ENCODE measurements around the gene NAB1.
A peak's percentile ranks its signal among the peaks of the same experiment; 100 is the strongest.

Gene NAB1

DNA sequence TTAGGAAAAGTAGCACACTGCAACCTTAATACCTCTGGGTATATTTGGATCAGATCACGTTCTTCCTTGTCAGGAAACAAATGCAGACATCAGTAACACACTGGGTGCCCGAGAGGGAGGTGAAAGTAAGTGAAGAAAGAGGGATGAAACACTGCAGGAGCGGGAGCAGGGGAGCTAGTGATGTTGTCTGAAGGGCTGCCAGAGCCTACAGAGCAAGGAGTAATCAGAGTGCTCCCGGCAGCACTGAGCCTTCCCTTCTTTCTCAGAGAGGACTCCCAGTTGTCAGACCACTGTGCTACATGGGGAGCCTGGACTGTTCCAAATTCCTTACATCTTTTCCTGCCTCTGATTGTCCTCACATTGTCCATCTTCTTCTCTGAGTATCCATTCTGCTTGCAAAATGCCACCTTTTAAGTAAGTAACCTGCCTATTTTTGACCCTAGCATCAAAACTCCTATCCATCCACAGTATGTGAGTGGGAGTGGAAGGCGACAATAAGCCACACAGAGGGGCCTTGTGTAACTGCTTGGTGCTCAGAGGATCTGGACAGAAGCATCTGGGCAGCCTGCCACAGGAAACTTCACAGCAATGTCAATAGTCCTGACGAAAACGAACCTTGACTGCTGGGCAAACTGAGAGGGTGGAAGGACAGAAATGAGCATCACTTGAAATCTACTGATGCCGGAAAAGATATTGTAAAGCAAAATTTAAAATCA lies 10.8 kb upstream of the NAB1 start:
- no peak for DNase-seq

DNA sequence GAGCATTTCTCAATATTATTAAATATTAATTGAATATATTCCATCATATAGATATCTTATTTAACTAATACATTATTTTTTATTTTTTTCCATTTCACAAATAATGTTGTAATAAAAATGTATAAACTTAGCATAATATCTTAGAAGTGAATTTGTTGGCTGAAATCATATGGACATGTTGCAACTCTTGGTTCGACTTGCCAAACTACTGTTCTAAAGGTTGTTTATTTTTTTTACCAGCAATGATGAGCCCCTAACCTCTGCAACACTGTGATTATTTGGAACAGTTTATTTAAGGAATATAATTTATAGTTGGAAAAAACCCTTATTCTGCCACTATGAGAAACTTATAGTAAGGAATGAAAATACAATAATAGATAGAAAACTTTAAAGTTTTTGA lies 8.8 kb upstream of the NAB1 start:
- no peak for DNase-seq

DNA sequence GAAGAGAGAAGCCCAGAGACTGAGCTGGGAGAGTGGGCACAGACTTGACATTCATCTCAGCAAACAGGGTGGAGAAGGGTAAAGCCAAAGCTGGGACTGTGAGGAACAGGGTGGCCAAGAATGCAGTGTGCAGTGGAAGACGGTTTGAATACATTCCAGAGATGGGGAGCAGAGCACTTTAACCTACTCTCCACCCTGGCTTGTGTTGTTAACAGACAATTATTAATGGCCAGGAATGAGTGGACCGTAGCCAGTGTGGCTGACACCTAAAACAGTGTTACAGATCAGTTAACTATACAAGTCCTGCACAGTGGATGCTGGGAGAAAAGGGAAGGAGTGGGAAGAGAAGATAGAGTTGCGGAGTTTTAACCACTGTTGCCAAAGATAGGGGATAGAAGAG lies 7.4 kb upstream of the NAB1 start:
- no peak for DNase-seq

DNA sequence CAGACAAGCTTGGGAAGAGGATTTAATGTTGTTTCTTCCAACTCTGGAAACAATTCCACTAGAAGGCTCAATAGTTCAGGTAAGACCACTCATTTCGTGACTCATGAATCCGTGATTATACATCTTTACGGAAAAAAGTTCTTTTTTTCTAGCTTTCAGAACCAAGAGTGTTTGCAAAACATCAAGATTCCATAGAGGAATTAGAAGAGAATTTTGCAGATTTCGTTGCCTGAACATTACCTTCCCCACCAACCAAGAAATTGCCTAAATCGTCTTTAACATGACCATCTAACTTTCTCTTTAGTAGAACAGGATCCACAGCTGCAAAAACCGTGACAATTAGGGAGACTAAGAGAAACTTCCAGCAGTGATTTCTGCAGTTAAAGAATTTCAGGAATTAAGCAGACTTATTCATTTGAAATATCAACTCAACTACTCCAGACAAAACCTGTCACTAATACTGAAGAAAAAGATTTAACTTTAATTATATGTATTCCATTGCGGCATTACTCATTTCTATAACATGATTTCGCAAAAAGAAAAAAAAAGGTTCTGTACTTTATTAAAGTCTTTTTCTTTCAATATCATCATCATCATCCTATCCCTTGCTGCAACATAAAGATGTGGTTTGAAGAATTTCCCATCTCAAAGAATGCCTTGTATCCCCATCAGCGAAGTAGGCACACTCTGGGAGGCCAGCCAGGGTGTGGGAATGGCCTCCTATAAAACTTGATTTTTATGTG lies 1.9 kb upstream of the NAB1 start:
- no peak for DNase-seq

DNA sequence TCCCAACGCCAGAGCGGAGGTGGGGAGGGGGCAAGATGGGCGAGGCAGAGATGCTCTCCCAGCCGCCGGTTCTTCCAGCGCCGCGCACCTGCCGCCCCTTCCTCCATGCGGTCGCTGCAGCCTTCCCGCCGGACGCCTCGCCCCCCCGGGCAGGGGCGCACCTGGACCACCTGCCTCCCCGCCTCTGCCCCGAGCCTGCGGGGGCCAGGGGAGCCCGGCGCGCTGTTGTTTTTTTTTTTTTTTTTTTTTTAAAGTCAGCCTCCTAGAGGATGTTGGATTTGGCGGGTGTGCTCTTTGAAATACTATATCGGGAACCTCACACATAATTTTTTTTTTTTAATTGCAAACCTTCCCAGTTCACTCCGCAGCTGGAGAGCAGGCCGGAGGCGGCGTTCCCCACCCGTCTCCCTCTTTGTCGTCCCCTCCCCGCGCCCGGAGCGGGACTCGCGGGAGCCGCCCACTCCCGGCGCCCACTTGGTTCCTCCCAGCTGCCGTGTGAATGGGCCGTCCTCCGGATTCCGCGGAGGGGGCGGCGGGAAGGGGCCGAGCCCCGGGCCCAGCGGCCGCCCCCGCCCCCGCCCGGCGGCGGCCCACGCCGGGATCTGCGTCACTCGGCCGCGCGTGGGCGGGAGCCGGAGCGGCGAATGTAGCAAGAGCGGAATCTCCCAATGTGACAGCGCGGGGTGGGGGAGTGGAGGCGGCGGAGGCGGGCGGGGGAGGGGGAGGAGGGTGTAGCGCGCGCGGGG lies 421 bp upstream of the NAB1 start:
- DNase-seq: peak; percentile 82 to 85

DNA sequence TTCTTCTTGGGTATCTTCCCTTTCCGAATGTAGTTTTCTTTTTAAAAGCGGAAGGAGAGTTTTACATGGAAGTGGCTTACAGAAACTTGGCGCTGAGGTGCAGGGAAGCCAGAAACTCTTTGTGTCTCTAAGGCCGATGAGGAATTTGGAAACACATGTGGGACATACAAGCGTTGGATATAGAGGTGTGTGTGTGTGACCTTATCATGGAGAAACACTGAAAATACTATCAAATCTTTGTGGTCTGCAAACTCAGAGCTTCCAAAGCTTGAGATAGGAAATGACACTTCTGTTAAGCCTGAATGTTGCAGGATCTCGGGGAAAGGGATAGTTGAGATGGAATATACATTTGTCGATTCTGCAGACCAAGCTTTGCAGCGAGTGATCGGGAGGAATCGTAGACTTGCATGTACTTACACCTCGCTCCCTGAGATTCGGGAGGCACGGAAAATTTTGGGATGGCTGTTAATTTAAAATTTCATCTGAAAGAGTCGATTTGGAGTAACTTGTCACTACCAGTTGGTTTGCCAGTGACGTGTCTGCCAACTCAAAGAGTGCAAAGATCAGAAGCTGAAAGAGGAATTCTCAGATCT lies 1.0 kb downstream of the NAB1 start:
- no peak for DNase-seq

DNA sequence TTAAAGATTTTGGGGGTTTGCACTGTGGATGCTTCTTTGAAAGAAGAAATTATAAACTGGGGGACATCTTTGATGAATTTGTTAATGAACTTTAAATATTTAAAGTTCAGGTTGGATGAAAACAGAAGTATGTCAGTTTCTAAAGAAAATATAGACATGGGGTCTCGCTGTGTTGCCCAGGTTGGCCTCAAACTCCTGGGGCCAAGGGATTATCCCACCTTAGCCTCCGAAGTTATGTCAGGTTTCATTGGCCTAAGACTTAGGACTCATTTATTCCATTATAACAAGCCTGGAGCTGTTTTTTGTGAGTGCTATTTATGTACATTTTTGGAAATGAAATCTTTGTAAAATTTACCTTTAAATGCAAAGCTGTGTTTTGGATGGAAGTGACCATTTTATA lies 2.5 kb downstream of the NAB1 start:
- no peak for DNase-seq

DNA sequence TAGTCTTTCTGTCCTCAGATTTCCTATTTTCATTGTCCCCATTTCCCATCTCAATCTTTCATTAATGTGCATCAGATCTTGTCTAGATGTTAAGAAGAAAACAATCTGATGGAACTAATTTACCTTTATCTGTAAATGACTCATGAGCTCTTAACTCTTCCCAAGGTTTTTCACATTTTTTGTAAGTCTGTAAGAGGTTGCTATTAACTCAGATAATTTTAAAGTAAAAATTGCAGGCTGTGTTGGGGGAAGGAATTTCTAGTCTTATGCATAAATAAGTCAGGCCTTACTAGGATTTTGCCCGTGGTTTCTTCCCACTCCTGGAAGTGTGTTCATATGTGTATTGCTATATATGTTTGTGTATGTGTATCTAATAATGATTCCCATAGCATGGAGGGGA lies 4.3 kb downstream of the NAB1 start:
- no peak for DNase-seq

DNA sequence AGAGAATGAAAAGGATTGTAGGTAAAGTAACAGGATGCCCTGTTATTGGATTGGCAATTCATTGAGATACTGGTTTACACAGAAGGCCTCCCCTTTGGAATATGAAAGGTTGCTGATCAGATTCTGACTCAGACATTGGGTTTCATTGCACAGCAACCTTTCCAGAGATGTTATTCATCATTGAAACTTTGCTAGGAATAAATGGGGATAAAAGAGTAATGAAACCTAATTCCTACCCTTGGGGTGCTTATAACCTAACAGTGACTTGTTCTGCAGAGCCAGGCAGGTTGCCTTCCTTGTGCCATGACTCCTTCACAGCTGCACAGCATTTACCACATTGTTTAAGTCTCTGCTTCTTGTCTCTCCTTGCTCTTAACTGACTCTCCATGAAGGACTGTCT lies 5.0 kb downstream of the NAB1 start:
- no peak for DNase-seq

DNA sequence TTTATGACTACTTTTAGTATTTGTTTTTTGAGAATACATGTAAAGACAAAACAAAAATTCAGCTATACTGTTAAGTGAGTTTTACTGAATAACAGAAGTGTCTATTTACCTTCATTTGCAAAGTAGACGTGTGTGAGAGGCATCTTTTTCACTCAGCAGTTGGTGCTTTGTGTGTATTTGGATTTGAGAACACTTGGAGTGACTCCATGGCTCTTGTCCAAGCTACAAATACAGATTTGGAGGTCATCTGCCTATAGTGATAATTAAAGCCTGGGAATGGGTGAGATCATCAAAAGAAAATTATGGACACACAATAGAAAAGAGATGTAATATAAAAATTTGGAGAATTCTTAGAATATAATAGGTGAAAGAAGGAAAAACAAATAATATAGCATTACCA lies 6.2 kb downstream of the NAB1 start:
- no peak for DNase-seq

DNA sequence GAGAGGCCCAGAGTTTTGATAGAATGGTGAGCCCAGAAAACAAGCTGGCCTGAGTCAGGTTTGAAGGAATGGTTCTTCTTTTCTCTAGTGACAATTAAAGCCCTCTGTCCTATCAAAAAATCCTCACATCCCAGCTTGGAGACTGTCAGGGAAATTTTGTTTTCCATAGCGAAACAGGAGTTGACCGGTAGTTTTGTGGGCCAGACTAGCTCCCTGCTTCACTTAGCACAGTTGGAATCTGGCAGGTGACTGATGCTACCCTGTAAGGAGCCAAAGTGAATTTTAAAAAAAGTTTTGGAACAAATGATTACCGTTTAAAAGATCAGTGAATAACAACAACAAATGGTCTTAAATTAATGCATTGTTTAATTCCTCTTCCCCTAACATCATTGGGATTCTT lies 6.7 kb downstream of the NAB1 start:
- no peak for DNase-seq

DNA sequence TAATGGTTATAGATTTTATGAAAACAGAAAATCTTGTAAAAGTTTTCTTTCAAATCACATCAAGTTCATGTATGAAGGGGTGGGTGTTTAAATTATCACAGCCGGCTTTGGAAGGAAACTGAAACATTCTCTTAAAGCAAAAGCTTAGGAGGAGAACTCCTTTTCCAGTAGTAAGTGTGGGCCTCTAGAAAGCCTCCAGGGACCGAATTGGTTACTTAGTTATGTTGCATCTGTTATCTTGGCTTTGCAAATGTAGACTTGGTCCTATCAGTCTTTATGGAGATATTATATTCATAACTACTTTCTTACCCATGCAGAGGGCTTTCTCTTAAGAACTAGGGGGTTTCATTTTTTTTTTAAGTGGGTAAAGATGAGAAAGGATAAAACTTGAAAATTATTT lies 7.4 kb downstream of the NAB1 start:
- DNase-seq: no peak

DNA sequence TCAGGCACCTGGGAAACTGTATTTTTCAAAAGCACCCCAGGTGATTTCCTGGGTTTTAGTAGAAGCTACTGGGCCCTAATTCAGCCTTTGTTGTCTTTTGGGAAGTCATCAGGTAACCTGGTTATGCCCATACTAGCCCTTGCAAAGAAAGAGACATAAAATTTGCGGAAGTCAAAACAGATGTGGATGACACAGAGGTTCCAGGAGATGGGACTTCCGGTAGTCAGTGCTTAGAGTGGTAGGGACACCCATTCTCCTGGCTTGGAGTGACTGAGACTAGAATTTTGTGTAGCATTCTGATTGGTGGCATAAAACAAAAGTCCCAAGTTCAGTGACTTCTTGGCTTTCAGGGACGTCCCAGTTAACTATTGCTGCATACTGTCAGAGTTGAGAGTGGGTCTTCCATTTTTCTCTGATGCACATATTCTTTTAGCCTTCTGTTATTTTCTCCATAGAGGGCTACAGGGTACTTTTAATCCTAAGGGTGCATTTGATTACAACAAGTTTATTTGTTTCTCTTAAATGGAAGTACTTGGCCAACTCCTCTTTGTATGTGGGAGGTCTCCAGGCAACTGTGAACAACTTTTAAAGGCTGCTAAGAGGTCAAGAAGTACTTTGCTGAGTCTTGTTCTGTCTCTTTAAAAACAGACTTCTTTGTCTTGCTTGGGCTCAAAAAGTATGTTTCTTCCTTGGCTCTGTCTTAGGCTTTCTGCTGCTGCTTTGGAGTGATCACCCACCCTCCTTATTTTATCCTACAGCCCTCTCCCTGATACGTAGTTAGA lies 8.8 kb downstream of the NAB1 start:
- no peak for DNase-seq

DNA sequence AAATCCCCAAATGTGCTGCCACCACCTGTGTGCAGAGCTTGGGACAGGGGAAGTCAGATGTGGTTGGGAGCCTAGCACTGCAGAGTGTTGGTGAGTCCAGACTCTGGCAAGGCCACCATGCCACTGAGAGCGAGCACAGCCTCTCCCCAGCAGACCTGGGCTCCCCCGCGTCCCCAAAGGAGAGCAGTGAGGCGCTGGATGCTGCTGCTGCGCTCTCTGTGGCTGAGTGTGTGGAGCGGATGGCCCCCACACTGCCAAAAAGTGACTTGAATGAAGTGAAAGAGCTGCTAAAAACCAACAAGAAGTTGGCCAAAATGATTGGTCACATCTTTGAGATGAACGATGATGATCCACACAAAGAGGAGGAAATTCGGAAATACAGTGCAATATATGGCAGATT lies 10.7 kb downstream of the NAB1 start:
- DNase-seq: no peak

DNA sequence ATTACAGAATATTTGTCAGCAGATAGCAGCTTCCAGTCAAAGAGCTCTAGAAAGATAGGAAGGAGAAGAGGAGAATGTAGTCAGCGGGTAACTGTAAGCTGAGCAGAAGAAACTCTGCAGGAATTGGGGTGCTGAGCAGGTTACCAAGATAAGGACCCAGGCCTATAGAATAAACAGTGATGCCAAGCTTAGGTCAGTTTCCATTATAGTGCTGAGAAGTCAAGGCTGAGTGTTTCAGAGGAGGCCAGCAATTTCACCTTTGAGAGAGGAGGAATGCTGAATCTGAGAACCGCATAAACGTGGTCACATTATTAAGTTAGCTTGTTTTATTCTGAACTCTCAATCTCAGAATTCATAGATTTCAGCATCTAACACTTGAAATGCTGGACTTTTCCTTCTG lies 13.9 kb downstream of the NAB1 start:
- DNase-seq: no peak

DNA sequence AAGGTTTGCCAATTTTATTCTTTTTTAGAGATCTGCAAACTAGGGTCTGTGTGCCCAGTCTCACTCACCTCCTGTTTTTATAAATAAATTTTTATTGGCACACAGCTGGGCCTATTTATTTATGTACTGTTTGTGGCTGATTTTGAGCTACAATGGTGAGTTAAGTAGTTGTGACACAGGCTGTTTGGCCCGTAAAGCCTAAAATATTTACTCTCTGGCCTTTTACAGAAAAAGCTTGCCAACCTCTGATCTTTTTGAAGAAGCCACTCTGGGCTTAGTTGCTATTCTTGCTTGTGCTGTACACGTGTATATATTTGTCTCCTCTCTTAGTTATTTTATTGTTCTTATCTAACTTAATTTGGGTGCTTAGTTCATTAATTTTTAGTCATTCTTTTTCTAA lies 14.5 kb downstream of the NAB1 start:
- no peak for DNase-seq

DNA sequence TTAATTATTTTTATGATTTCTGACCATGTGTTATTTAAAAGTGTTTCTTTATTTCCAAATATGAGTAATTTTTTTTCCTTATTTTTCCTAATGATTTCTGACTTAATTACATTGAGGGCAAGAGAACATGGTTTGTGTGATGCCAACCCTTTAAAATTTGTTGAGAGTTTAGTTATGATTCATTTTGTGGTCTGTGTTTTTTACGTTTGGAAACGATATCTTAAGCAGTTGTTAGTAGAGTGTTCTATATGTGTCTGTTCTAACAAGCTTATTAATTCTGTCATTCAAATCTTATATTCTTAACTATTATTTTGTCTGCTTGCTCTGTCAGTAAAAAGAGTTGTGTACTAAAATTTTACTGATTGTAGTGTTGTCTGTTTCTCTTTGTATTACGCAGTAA lies 15.0 kb downstream of the NAB1 start:
- DNase-seq: no peak

DNA sequence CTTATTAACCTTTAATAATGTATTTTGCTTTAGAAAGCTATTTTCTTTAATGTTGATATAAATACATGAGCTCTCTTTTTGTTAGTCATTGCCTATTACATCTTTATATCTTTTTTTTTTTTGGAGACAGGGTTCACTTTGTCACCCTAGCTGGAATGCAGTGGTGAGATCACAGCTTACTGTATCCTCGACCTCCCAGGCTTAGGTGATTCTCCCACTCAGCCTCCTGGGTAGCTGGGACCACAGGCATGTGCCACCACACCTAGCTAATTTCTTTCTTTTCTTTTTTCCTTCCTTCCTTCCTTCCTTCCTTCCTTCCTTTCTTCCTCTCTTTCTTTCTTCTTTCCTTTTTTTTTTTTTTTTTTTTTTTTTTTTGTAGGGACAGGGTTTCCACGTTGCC lies 15.4 kb downstream of the NAB1 start:
- no peak for DNase-seq

DNA sequence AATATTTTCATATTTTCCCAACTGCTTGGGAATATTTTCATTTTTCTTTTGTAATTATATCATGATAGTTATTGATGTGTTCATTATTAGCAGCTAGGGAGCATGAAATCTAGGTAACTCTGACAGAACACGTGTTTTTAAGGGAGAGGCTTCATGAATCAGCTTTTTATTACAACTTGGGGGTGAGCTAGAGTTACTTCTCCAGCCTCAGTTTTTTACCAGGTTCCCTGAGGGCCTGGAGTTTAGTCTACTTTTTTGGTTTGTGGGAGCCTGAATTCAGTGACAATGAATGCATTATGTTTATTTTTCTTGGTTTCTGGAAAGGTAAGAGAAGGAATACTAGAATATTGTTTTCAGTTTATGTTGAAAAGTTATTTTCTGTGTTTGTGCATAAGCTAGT lies 18.0 kb downstream of the NAB1 start:
- DNase-seq: no peak

DNA sequence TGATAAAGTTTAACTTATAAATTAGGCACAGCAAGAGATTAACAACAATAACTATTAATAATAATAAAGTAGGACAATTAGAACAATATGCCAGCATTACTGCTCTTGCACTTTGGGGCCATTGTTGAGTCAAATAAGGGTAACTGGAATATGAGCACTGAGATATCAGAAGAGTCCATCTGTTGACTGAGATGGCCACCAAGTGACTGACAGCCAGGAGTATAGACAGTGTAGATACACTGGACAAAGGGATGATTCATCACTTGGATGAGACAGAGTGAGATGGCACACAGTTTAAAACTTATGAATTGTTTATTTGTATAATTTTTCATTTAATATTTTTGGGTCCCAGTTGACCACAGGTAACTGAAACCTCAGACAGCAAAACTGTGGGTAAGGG lies 20.0 kb downstream of the NAB1 start:
- DNase-seq: no peak

DNA sequence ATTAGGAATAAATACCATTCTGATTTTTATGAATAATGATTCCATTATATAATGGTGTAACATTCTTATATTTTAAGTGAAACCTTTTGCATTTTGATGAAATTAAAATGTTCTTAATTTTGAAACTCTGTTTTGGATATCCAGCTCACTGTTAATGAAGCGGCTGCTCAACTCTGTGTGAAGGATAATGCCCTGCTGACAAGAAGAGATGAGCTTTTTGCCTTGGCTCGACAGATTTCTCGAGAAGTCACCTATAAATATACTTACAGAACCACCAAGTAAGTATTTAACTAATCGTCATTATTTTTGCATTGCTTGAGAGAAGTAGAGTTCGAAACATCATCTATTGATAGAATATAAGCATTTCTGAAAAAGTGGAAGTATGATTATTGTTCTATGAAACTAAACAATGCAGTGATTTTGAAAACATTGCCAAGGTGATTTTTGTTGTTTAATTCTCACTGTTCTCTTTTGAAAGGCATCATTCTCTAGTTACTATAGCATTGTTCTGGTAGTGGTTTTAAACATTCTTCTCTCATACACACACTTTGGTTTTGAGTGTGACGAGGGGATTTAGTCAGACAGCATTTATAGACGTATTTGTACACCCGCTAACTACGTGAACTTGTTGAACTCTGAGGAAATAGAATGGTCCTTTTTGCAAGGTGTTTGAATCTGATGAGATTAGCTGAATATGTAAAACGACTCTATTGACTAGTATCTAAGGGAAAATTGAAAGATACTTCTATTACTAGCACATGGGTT lies 21.5 kb downstream of the NAB1 start:
- no peak for DNase-seq

DNA sequence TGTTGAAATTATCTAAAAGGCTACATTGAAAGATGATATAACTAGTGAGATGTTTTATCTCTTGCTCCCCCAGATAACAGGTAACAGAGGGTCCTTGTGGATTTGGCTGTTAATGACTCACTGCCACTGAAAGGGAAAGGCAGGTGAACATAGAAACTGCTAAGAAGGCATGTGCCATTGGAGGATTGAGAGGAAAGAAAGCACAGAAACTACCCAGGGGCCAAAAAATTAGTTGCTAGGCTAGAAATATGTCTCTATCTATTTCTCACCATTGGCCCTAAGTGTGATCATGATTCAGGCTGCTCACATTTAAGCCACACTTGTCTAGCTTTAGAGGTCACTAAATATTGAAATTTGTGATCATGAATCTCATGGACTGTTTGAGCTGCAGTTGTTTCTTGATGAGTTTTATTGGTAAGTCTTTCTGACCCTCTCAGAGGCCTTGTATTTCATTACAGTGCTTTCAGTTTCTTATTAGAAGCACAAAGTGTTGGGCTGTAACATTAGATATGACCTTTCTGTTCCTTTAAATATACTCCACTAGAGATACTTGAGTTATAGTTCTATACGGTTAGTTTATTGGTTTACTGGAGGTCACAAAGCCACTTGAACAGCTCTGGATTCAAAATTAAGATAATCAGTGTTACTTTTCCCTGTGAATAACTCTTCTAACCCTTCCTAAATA lies 26.2 kb downstream of the NAB1 start:
- DNase-seq: no peak

Data from stimulated activated CD4-positive, alpha-beta T cell treated with anti-CD3 and anti-CD28 coated beads, Interleukin-2, amount 100 ng/mL, for 24 hours (primary cell).